Measurements from ENCODE around the gene NGEF.

Gene NGEF

DNA sequence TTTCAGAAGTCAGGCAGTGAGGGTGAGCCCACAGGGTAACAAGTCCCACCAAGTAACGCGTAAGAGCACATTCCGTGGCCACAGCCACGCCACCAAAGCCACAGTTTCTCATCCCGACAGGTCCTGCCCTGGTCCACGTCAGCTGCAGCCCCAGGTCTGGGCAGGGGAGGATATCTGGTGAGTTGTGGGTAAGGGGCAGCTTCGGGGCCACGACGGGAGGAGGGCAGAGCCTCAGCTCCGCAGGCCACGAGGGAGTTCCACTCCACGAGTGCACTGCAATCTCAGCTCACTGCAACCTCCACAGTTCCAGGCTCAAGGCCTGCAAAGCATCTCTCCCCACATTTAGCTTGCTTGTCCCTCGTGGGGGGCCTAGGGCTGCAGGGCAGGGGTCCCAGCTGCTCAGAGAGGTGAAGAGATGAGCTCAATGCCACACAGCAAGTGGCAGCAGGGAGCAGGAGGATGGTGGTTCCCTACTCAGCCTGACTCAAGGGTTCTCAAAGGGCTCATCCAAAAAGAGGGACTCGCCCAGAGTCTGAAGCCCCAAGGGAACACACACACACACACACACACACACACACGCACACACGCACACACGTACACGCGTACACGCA is 130.4 kb downstream of the NGEF start:
- TF ChIP-seq, protein P1, sequence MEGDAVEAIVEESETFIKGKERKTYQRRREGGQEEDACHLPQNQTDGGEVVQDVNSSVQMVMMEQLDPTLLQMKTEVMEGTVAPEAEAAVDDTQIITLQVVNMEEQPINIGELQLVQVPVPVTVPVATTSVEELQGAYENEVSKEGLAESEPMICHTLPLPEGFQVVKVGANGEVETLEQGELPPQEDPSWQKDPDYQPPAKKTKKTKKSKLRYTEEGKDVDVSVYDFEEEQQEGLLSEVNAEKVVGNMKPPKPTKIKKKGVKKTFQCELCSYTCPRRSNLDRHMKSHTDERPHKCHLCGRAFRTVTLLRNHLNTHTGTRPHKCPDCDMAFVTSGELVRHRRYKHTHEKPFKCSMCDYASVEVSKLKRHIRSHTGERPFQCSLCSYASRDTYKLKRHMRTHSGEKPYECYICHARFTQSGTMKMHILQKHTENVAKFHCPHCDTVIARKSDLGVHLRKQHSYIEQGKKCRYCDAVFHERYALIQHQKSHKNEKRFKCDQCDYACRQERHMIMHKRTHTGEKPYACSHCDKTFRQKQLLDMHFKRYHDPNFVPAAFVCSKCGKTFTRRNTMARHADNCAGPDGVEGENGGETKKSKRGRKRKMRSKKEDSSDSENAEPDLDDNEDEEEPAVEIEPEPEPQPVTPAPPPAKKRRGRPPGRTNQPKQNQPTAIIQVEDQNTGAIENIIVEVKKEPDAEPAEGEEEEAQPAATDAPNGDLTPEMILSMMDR (IDR thresholded peaks at IDR 0.05): no peak

DNA sequence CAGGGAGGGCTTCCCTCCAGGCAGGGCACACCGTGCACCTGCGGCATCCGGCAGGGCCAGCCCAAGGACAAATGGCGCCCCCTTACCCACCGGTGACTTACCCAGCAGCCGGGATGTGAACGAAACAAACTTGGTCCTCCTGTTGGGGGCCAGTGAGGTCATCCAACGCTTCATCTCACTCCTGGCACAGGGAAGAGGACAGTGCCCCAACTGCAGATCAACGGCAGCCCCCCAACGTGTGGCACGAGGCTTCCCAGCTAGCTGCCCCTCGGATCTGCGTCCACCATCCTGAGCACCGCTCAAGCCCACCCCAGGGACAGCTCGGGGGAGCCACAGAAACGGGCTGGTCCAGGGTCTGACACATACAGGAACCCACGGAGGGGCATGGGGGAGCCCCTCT is 131.0 kb downstream of the NGEF start:
- TF ChIP-seq, protein P1 (IDR thresholded peaks at IDR 0.05): no peak

DNA sequence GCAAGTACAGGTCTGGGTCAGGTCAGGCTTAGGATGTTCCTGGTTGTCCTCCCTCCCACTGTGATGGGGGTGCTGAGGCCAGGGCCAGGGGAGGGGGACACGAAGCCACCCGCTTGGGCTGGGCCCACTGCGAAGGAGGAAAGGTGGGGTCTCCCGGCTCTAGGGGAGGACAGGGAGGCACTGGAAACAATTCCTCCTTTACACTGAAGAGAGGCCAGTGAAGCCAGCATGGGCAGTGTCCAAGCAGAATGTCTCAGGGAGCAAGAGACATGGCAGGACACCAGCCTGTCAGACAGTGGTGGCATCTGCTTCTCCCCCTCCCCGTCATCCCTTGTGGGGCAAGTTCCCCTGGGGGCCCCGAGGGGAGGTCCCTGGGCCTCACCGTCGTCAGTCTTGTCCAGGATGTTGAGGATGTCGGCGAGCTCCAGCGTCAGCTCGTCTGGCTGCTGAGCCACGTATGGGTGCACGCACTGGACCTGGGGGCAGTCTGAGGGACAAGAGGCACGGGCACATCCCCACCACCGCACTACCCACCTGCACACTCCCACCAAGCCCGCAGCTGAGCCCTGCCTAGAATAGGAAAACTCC is 132.2 kb downstream of the NGEF start:
- TF ChIP-seq, protein P1 (IDR thresholded peaks at IDR 0.05): no peak

DNA sequence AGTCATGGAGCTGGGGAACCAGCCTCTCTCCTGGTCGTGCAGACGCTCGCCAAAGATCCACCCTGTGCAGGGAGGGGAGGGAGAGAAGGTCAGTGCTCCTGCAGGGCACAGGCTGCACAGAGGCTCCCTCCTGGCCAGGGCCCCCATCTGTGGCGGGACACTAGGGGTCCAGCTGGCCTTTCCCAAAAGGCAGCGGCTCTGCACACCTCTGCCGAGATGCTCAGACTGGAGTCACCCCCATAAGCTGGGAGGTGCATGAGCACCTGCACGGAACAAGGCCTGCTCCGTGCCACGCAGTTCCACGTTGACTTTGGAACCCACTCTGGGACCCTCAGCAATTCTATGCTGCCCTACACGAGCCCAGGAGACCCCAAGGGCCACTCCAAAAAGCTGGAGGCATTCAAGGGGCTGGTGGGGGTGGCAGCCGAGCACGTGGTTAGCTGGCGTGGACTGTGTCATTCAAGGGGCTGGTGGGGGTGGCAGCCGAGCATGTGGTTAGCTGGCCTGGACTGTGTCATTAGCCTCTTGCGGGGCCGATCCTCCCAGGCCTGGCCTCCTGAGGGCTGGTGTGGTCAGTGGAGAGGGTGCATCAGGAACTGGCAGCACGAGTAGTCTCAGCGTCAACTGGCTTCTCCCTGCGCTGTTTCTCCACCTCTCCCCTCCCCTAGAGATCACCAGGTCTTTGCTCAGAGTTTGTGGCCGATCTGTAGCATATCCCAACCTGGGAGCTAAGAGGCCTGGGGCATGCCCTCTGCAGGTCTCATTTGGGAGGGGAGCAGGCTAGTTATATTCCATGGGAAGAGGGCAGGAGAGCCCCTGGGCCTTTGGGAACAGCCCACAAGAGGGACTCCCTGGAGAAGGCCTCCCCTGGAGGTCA is 133.2 kb downstream of the NGEF start:
- TF ChIP-seq, protein P1 (IDR thresholded peaks at IDR 0.05): no peak

DNA sequence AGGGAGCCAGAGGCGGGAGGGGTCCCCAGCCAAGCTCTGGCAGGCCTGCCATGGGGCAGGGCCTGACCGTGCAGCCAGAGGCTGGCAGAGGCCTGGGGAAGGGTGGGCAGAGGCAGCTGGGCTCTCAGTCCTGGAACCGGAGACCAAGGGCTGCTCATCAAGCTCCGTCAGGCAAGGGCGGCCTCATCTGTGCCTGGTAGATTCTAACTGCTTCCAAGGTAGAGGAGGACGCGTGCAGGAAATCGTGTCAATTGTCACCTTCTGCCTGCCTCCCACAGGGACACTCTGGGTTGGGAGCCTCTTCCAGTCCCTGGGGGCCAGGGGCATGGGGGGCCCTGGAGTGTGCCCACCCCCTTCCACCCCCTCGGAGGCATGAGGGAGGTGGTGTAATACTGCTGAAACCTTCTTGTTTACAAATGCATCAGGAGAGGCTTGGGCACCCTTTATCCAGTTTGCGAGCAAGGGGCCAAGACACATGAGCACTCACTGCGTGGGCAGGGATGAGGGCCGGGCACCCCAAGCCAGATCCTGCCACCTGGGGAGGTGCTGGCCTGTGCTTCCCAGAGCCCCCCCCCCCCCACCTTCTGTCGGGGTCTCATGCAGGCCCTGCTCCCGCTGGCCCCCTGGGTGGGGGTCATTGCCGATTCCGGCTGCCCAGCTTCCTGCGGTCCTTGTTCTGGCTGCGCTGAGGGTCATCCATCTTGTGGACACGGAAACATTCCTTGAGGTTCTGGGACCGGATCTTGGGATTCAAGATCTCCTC is 134.0 kb downstream of the NGEF start:
- TF ChIP-seq, protein P1 (IDR thresholded peaks at IDR 0.05): no peak

DNA sequence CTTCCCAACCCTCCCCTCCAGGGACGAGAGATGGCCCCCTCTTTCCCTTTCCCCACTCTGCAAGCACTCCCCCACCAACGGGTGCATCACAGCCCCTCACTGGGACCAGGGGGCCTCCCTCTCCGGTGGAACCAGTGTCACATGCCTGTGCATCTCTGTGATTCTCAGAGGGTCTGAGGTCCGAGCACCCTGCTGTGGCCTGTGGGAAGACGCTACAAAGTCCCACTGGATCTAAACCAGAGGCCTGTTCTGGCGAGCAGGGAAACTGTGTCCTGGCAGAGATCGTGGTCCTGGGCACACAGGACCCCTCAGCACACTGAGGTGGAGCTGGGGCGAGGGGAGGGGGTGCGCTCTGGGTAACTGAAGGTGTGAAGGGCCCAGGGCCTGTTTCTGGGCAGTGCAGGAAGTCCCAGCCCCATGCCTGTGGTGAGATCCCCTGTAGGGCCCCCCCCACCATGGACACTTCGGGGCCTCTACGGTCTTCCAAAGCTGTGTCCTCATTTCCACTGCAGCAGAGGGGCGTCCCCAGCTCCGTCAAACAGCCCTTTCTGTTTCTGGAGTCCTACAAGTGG is 135.0 kb downstream of the NGEF start:
- TF ChIP-seq, protein P1 (IDR thresholded peaks at IDR 0.05): no peak

DNA sequence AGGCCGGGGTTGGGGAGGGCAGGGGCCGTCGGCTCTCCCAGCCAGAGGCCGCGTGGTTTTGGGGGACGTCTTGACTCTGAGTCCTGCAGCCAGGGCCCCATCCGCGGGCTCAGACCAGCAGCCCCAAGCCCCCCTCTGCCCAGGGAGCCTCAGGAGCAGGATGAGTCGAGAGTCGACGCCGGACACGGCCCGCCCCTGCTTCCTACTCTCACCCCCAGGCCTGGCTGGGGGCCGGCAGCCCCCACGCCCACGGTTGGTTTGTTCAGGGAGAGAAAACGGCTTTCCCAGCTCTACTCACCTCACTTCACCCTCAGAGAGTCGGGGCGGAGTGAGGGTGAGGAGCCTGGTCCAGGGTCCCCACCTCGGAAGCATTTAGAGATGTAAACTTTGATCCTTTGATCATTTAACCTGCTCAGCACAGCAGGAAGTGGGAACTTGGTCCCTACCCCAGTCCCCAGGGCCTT is 136.0 kb downstream of the NGEF start:
- TF ChIP-seq, protein P1 (IDR thresholded peaks at IDR 0.05): no peak

Data from LNCAP (cell line).